Neural cell (in vitro differentiated cells): Measurements from ENCODE around the gene RNF4. TPM values are rescaled to one million over a fixed set of nuclear protein-coding genes. Genes with fewer than 3 reads are reported as not detected.

Source experiments
- H2AFZ ChIP-seq: fragments of 200-600, 300-800 bp; sonication (generic), shearing (Covaris generic); 2 replicates; pipeline ENCODE4 v1.6.0; 2014; ENCODE audit warnings: low read depth, mild to moderate bottlenecking, antibody characterized with exemption, low read length, moderate library complexity
- H3F3A ChIP-seq: fragments of 200-600 bp; shearing (Covaris generic); 2 replicates; pipeline ENCODE4 v1.6.1; 2016; ENCODE audit warnings: mild to moderate bottlenecking, moderate library complexity, mixed read lengths, antibody characterized with exemption, low read length; ENCODE audit not compliant: insufficient read depth, poor library complexity, severe bottlenecking
- H3K27ac ChIP-seq: fragments of 200-600, 300-800 bp; sonication (generic), shearing (Covaris generic); 2 replicates; pipeline ENCODE4 v1.5.1; 2014; ENCODE audit warnings: mild to moderate bottlenecking, low read length, moderate library complexity
- H3K27me3 ChIP-seq: fragments of 300-800, 200-600 bp; sonication (generic), shearing (Covaris generic); 2 replicates; pipeline ENCODE4 v1.6.0; 2014; ENCODE audit warnings: mild to moderate bottlenecking, low read depth, low read length, moderate library complexity; ENCODE audit not compliant: insufficient read depth
- H3K36me3 ChIP-seq: fragments of 300-800, 200-600 bp; sonication (generic), shearing (Covaris generic); 2 replicates; pipeline ENCODE4 v1.5.1; 2014; ENCODE audit warnings: mild to moderate bottlenecking, antibody characterized with exemption, low read length, moderate library complexity; ENCODE audit not compliant: insufficient read depth
- H3K4me2 ChIP-seq: fragments of 300-800, 200-600 bp; sonication (generic), shearing (Covaris generic); 2 replicates; pipeline ENCODE4 v1.6.0; 2014; ENCODE audit warnings: mild to moderate bottlenecking, low read length
- H3K4me3 ChIP-seq: fragments of 300-800, 200-600 bp; sonication (generic), shearing (Covaris generic); 2 replicates; pipeline ENCODE4 v1.5.1; 2014; ENCODE audit warnings: mild to moderate bottlenecking, low read length, moderate library complexity
- H3K79me2 ChIP-seq: fragments of 200-600 bp; shearing (Covaris generic); replicated peaks from 2 replicates; pipeline ENCODE4 v1.6.0; 2014; ENCODE audit warnings: mild to moderate bottlenecking, low read length, moderate library complexity; ENCODE audit not compliant: insufficient read depth
- H3K9ac ChIP-seq: fragments of 300-800, 200-600 bp; sonication (generic), shearing (Covaris generic); 2 replicates; pipeline ENCODE4 v1.6.1; 2016; ENCODE audit warnings: mild to moderate bottlenecking, low read length, mixed read lengths
- H3K9me2 ChIP-seq: fragments of 200-600 bp; shearing (Covaris generic); 2 replicates; pipeline ENCODE4 v1.6.1; 2016; ENCODE audit warnings: mild to moderate bottlenecking, low read length, mixed read lengths; ENCODE audit not compliant: insufficient read depth
- H3K9me3 ChIP-seq: fragments of 200-600, 300-800 bp; sonication (generic), shearing (Covaris generic); 2 replicates; pipeline ENCODE4 v1.6.1; 2016; ENCODE audit warnings: mild to moderate bottlenecking, mixed run types, low read length, moderate library complexity, mixed read lengths
- H4K20me1 ChIP-seq: fragments of 200-600 bp; shearing (Covaris generic); 2 replicates; pipeline ENCODE4 v1.6.1; 2016; ENCODE audit warnings: mild to moderate bottlenecking, mixed run types; ENCODE audit not compliant: insufficient read depth
- EP300 ChIP-seq: fragments of 450-650 bp; conservative IDR thresholded peaks from 2 replicates; pipeline ENCODE4 v1.6.1; 2014; ENCODE audit warnings: antibody characterized with exemption, mild to moderate bottlenecking, moderate library complexity; ENCODE audit not compliant: poor library complexity, severe bottlenecking
- EZH2 ChIP-seq: fragments of 200-600, 300-800 bp; shearing (Covaris generic), sonication (generic); IDR thresholded peaks from 2 replicates; pipeline ENCODE4 v1.6.1; 2014; ENCODE audit warnings: antibody characterized with exemption, low read length, borderline replicate concordance, mild to moderate bottlenecking; ENCODE audit not compliant: insufficient read depth, poor library complexity, severe bottlenecking
- MXI1 ChIP-seq: fragments of 450-650 bp; conservative IDR thresholded peaks from 2 replicates; pipeline ENCODE4 v1.6.1; 2014; ENCODE audit warnings: antibody characterized with exemption, mild to moderate bottlenecking; ENCODE audit not compliant: poor library complexity, severe bottlenecking
- POLR2AphosphoS5 ChIP-seq: IDR thresholded peaks from 2 replicates; pipeline ENCODE4 v1.6.1; 2012
- RAD21 ChIP-seq: fragments of 450-650 bp; conservative IDR thresholded peaks from 2 replicates; pipeline ENCODE4 v1.6.1; 2014; ENCODE audit warnings: antibody characterized with exemption, mild to moderate bottlenecking, moderate library complexity
- SMC3 ChIP-seq: fragments of 450-650 bp; conservative IDR thresholded peaks from 2 replicates; pipeline ENCODE4 v1.6.1; 2014; ENCODE audit warnings: antibody characterized with exemption, mild to moderate bottlenecking, moderate library complexity; ENCODE audit not compliant: poor library complexity
- TAF1 ChIP-seq: IDR thresholded peaks from 2 replicates; pipeline ENCODE4 v1.6.1; 2012; ENCODE audit warnings: low read depth
- polyA minus RNA-seq: library from RNA; depleted of rRNA, polyadenylated mRNA; stranded (reverse); fragments of >200 nt; gene quantifications from 2 replicates; pipeline ENCODE4 v1.2.3, GENCODE V29; 2014
- polyA plus RNA-seq: library from polyadenylated mRNA; depleted of rRNA; stranded (reverse); fragments of >200 nt; gene quantifications from 2 replicates; pipeline ENCODE4 v1.2.3, GENCODE V29; 2014
- TF ChIP-seq, protein P1 (sequence below): IDR thresholded peaks from 2 replicates; pipeline ENCODE4 v1.6.1; 2012; ENCODE audit warnings: borderline replicate concordance
- TF ChIP-seq, protein P2 (sequence below): fragments of 450-650 bp; IDR thresholded peaks from 2 replicates; pipeline ENCODE4 v1.5.1; 2014; ENCODE audit warnings: antibody characterized with exemption, mild to moderate bottlenecking, moderate library complexity; ENCODE audit not compliant: poor library complexity, severe bottlenecking

Gene RNF4, protein sequence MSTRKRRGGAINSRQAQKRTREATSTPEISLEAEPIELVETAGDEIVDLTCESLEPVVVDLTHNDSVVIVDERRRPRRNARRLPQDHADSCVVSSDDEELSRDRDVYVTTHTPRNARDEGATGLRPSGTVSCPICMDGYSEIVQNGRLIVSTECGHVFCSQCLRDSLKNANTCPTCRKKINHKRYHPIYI
- polyA plus RNA-seq (48.2 and 67.9 TPM in 2 replicates), polyA minus RNA-seq (78.9 and 81.7 TPM in 2 replicates)

DNA sequence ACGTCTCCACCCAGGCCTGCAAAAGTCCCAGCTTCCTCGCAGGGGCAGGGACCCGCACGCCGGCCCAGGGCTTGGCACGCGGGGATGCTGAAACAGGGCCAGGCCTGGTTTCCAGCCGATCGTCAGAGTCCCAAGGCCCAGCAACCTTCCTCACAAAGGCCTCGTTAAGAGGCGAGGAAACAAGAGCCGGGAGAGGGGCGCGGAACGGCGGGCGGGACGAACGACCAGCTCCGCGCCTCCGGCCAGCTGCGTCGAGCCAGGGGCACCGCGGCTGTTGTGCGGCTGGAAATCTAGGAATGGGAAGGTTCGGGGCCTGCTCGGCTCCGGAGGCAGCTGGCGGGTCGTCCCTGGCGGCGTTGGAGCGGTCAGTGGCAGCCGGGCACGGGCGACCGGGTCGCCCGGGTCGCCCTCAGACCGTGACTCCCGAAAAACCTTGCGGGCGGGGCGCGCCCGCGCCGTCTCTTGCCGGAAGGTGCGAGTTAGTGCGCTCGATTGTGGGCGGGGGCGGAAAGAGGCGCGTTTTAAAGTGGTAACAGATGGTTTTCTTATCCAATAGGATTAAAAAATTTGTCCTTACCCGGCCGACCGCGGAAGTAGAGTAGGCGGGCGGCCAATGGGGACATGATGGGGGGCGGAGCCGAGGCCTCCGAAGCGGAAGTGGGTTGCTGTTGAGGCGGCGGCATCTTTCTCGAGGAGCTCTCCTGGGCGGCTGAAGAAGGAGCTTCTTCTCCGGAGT, at the start of gene RNF4:
Gene RNF4 (plus strand): TSS at position 651 of the 736 bp plus-strand sequence. CDS start 21,388 bp downstream, outside the sequence.
- peaks cover 49% of the 10 kb centered on the region for H3K79me2 ChIP-seq
- peak within 1 kb of the TSS; percentile 90 for H3K27ac ChIP-seq
- peak within 1 kb of the TSS; percentile 100 for H3K4me3 ChIP-seq
- TF ChIP-seq, protein P1, sequence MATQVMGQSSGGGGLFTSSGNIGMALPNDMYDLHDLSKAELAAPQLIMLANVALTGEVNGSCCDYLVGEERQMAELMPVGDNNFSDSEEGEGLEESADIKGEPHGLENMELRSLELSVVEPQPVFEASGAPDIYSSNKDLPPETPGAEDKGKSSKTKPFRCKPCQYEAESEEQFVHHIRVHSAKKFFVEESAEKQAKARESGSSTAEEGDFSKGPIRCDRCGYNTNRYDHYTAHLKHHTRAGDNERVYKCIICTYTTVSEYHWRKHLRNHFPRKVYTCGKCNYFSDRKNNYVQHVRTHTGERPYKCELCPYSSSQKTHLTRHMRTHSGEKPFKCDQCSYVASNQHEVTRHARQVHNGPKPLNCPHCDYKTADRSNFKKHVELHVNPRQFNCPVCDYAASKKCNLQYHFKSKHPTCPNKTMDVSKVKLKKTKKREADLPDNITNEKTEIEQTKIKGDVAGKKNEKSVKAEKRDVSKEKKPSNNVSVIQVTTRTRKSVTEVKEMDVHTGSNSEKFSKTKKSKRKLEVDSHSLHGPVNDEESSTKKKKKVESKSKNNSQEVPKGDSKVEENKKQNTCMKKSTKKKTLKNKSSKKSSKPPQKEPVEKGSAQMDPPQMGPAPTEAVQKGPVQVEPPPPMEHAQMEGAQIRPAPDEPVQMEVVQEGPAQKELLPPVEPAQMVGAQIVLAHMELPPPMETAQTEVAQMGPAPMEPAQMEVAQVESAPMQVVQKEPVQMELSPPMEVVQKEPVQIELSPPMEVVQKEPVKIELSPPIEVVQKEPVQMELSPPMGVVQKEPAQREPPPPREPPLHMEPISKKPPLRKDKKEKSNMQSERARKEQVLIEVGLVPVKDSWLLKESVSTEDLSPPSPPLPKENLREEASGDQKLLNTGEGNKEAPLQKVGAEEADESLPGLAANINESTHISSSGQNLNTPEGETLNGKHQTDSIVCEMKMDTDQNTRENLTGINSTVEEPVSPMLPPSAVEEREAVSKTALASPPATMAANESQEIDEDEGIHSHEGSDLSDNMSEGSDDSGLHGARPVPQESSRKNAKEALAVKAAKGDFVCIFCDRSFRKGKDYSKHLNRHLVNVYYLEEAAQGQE = peak; percentile 80
- TF ChIP-seq POLR2AphosphoS5 = peak; percentile 88
- peak; percentile 59 for TF ChIP-seq MXI1
- no peak for TF ChIP-seq RAD21
- TF ChIP-seq SMC3 = peak; percentile 18
- peak; percentile 79 for TF ChIP-seq TAF1
- H3K4me2 ChIP-seq = peak within 1 kb of the TSS; percentile 97
- no peaks in the 10 kb centered on the region for H3K9me3 ChIP-seq
- H3K9ac ChIP-seq = peak within 1 kb of the TSS; percentile 96
- H2AFZ ChIP-seq = peak within 1 kb of the TSS; percentile 69
- H3K36me3 ChIP-seq = no peaks in the 10 kb centered on the region
- H3F3A ChIP-seq = no peaks in the 10 kb centered on the region
- no peaks in the 10 kb centered on the region for H3K9me2 ChIP-seq
- H3K27me3 ChIP-seq = no peaks in the 10 kb centered on the region
- H4K20me1 ChIP-seq = no peaks in the 10 kb centered on the region

DNA sequence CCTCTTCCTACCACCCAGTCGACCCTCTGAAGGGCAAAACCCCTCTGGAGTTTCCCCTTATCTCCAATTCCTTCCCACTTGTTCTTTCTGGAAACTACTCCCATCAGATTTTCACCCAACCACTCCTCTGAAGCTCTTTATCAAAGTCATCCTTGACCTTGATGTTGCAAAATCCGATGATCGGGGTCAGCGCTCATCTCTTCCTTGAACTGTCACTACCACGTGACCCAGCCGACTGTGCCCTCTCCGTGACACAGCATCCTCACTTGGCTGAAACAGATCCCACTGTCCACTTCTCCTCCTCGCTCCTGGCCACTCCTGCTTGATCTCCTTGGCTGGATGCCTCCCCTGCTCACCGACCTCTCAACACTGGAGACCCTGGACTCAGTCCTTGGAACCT, 49.1 kb upstream of the RNF4 start:
- no peaks in the 10 kb centered on the region for H3F3A ChIP-seq

More for the DNA sequence above, 49.1 kb upstream of the RNF4 start:
- no peak for TF ChIP-seq EZH2
- no peak for TF ChIP-seq EP300
- TF ChIP-seq, protein P1 = no peak
- no peak for TF ChIP-seq POLR2AphosphoS5
- TF ChIP-seq, protein P2, sequence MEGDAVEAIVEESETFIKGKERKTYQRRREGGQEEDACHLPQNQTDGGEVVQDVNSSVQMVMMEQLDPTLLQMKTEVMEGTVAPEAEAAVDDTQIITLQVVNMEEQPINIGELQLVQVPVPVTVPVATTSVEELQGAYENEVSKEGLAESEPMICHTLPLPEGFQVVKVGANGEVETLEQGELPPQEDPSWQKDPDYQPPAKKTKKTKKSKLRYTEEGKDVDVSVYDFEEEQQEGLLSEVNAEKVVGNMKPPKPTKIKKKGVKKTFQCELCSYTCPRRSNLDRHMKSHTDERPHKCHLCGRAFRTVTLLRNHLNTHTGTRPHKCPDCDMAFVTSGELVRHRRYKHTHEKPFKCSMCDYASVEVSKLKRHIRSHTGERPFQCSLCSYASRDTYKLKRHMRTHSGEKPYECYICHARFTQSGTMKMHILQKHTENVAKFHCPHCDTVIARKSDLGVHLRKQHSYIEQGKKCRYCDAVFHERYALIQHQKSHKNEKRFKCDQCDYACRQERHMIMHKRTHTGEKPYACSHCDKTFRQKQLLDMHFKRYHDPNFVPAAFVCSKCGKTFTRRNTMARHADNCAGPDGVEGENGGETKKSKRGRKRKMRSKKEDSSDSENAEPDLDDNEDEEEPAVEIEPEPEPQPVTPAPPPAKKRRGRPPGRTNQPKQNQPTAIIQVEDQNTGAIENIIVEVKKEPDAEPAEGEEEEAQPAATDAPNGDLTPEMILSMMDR = no peak
- no peak for TF ChIP-seq RAD21
- H2AFZ ChIP-seq = no peak overlapping the region
- H3K27ac ChIP-seq = no peak overlapping the region
- no peaks in the 10 kb centered on the region for H4K20me1 ChIP-seq
- H3K9me3 ChIP-seq = no peaks in the 10 kb centered on the region
- no peaks in the 10 kb centered on the region for H3K79me2 ChIP-seq
- H3K36me3 ChIP-seq = no peaks in the 10 kb centered on the region
- H3K9me2 ChIP-seq = no peaks in the 10 kb centered on the region
- H3K4me2 ChIP-seq = no peak overlapping the region
- peaks cover 60% of the 10 kb centered on the region for H3K27me3 ChIP-seq
- peak overlapping the region; percentile 91 for H3K4me3 ChIP-seq
- no peak overlapping the region for H3K9ac ChIP-seq
